Measurements from ENCODE around the gene ADGRG3.

GRCh38 chr16:57630407-57630797 lies 37.7 kb upstream of the ADGRG3 start:
- TF ChIP-seq CTBP1 (IDR thresholded peaks at IDR 0.05; ENCODE audit: borderline replicate concordance) (no peak), FOXA1 (IDR thresholded peaks at IDR 0.05) (no peak), NFRKB (IDR thresholded peaks at IDR 0.05) (no peak), SP1 (IDR thresholded peaks at IDR 0.05) (no peak), LEF1 (IDR thresholded peaks at IDR 0.05; ENCODE audit: borderline replicate concordance) (no peak), FOXM1 (IDR thresholded peaks at IDR 0.05; ENCODE audit: borderline replicate concordance) (no peak)
